SK-N-MC (cell line): Measurements from ENCODE around the gene TMEM260.

ENCODE experiments used
- EZH2 ChIP-seq: fragments of 200-600 bp; sonication (generic); IDR thresholded peaks from one replicate; pipeline ENCODE4 v1.6.1; 2017; ENCODE audit warnings: antibody characterized with exemption
- POLR2AphosphoS5 ChIP-seq: IDR thresholded peaks from 2 replicates; pipeline ENCODE4 v1.6.1; 2012; ENCODE audit warnings: mild to moderate bottlenecking, low read depth, low read length, borderline replicate concordance

DNA sequence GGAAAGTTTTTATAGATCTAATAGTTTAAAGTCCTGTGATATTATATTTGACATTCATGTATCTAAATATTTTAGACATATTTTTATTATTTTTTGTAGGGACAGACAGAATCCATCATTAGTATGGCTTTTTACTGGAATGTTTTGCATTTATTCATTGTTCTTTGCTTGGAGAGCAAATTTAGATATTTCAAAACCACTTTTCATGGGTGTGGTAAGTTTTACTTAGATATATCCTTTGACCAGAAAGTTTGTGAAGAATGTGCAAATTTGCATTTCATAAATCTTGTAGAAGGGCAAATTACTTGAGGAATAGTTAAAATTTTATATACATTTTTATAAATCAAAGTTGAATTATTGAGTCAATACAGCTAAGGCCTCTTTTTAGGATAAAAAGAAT, 37.5 kb downstream of the TMEM260 start:
- TF ChIP-seq EZH2, result no peak
- TF ChIP-seq POLR2AphosphoS5, result no peak
